ENCODE data around the gene TEX51.

Gene TEX51

GRCh38 chr2:126893153-126893552, 5.5 kb upstream of the TEX51 start:
- TF ChIP-seq SPI1 (IDR thresholded peaks at IDR 0.05; ENCODE audit: borderline replicate concordance, low read depth) (no peak), POLR2AphosphoS5 (IDR thresholded peaks at IDR 0.05; ENCODE audit: low read depth) (no peak), GABPA (IDR thresholded peaks at IDR 0.05; ENCODE audit: low read depth) (no peak), REST (IDR thresholded peaks at IDR 0.05; ENCODE audit: insufficient replicate concordance, low read depth) (no peak)
- TF ChIP-seq, protein P1, sequence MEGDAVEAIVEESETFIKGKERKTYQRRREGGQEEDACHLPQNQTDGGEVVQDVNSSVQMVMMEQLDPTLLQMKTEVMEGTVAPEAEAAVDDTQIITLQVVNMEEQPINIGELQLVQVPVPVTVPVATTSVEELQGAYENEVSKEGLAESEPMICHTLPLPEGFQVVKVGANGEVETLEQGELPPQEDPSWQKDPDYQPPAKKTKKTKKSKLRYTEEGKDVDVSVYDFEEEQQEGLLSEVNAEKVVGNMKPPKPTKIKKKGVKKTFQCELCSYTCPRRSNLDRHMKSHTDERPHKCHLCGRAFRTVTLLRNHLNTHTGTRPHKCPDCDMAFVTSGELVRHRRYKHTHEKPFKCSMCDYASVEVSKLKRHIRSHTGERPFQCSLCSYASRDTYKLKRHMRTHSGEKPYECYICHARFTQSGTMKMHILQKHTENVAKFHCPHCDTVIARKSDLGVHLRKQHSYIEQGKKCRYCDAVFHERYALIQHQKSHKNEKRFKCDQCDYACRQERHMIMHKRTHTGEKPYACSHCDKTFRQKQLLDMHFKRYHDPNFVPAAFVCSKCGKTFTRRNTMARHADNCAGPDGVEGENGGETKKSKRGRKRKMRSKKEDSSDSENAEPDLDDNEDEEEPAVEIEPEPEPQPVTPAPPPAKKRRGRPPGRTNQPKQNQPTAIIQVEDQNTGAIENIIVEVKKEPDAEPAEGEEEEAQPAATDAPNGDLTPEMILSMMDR (IDR thresholded peaks at IDR 0.05; ENCODE audit: insufficient read depth, low read length), result no peak
- Histone ChIP-seq H3K4me3 (replicated peaks; ENCODE audit: insufficient read depth, low read length) (no peak overlapping the region), H3K27ac (replicated peaks) (no peak overlapping the region), H3K27me3 (ENCODE audit: insufficient read depth, poor library complexity, severe bottlenecking) (no peaks in the 10 kb centered on the region)
- no peak for DNase-seq (ENCODE audit: low read depth in 1 of 2, low spot score in 1 of 2)

DNA sequence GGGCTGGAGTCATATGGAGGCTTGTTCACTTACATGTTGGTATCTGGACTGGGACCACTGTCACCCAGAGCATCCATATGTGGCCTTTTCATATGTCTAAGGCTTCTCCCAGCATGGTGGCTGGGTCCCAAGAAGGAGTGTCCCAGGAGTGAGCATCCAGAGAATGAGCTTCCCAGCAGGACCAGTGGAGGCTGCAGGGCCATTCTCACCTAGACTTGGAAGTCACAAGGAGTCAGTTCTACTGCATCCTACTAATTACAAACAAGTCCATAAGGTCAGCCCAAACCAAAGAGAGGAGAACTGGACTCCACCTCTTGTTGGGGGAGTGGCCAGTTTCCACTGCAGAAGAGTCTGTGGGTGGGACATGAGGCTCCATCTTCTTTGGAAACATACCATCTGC, 5.1 kb upstream of the TEX51 start:
- no peak overlapping the region for H3K4me3 ChIP-seq (replicated peaks; ENCODE audit: insufficient read depth, low read length)
- DNase-seq (ENCODE audit: low read depth in 1 of 2, low spot score in 1 of 2), result no peak

DNA sequence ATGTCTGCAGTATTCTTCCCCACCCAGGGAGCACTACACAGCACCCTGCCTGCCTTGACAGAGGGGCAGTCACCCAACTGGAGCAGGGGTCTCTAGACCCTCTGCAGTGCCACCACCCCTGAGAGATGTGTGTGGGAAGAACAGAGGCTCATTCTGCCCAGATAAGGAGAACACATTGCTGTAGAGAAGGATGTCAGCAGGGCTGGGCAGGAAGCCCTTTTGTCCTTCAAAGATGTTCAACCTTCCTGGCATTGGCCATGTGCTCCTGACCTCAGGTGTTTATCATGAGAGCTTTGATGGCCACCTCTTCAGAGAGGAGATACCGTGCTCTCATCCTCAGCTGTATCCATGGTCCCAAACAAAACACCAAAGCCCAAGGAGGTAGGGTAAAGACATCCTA, 4.6 kb upstream of the TEX51 start:
- Histone ChIP-seq H3K27me3 (ENCODE audit: insufficient read depth, poor library complexity, severe bottlenecking) (no peaks in the 10 kb centered on the region), H3K27ac (replicated peaks) (no peak overlapping the region), H3K4me3 (replicated peaks; ENCODE audit: insufficient read depth, low read length) (no peak overlapping the region)
- TF ChIP-seq REST (IDR thresholded peaks at IDR 0.05; ENCODE audit: insufficient replicate concordance, low read depth) (no peak), GABPA (IDR thresholded peaks at IDR 0.05; ENCODE audit: low read depth) (no peak), POLR2AphosphoS5 (IDR thresholded peaks at IDR 0.05; ENCODE audit: low read depth) (no peak), SPI1 (IDR thresholded peaks at IDR 0.05; ENCODE audit: borderline replicate concordance, low read depth) (no peak)
- TF ChIP-seq, protein P1 (IDR thresholded peaks at IDR 0.05; ENCODE audit: insufficient read depth, low read length), result no peak
- no peak for DNase-seq (ENCODE audit: low read depth in 1 of 2, low spot score in 1 of 2)

More for the DNA sequence above, 5.1 kb upstream of the TEX51 start:
- no peak for TF ChIP-seq GABPA (IDR thresholded peaks at IDR 0.05; ENCODE audit: low read depth)
- TF ChIP-seq REST (IDR thresholded peaks at IDR 0.05; ENCODE audit: insufficient replicate concordance, low read depth), result no peak
- TF ChIP-seq, protein P1 (IDR thresholded peaks at IDR 0.05; ENCODE audit: insufficient read depth, low read length), result no peak
- TF ChIP-seq SPI1 (IDR thresholded peaks at IDR 0.05; ENCODE audit: borderline replicate concordance, low read depth), result no peak
- TF ChIP-seq POLR2AphosphoS5 (IDR thresholded peaks at IDR 0.05; ENCODE audit: low read depth), result no peak
- H3K27ac ChIP-seq (replicated peaks), result no peak overlapping the region
- H3K27me3 ChIP-seq (ENCODE audit: insufficient read depth, poor library complexity, severe bottlenecking), result no peaks in the 10 kb centered on the region

Data from HL-60 (cell line).